Esophagus muscularis mucosa (tissue), 4 donors: ENCODE measurements around the gene TLR10. TPM values are rescaled to one million over a fixed set of nuclear protein-coding genes. Genes with fewer than 3 reads are reported as not detected.

Source experiments
- DNase-seq: peaks from one replicate; pipeline ENCODE4 v3.0.0-alpha.2; 2017; ENCODE audit errors: extremely low spot score
- H3K27ac ChIP-seq, 4 donors: fragments of 200-600 bp; sonication (generic); replicated peaks in 1 of 4; 1 replicate in 3 of 4; 2 replicates in 1 of 4; pipeline ENCODE4 v1.5.1; 2016 to 2019; ENCODE audit warnings: mild to moderate bottlenecking in 1 of 4
- H3K27me3 ChIP-seq, 4 donors: fragments of 200-600 bp; sonication (generic); one replicate each; pipeline versions ENCODE4 v1.5.1 to v1.6.0; 2016 to 2019
- H3K36me3 ChIP-seq, 4 donors: fragments of 200-600 bp; sonication (generic); one replicate each; pipeline ENCODE4 v1.5.1; 2016 to 2019
- H3K4me1 ChIP-seq, 4 donors: fragments of 200-600 bp; sonication (generic); one replicate each; pipeline ENCODE4 v1.5.1; 2016 to 2019
- H3K4me3 ChIP-seq, 4 donors: fragments of 200-600 bp; sonication (generic); 1 replicate in 2 of 4; 2 replicates in 2 of 4; pipeline ENCODE4 v1.5.1; 2016 to 2019; ENCODE audit warnings: mild to moderate bottlenecking in 4 of 4, moderate library complexity in 1 of 4
- H3K9me3 ChIP-seq, 4 donors: fragments of 200-600 bp; sonication (generic); 1 replicate in 3 of 4; 2 replicates in 1 of 4; pipeline ENCODE4 v1.5.1; 2016 to 2019
- EP300 ChIP-seq: sonication (generic); formaldehyde crosslinking; IDR thresholded peaks from one replicate; pipeline ENCODE4 v1.6.1; 2017; ENCODE audit warnings: antibody characterized with exemption
- POLR2A ChIP-seq: fragments of 450-650 bp; IDR thresholded peaks from one replicate; pipeline ENCODE4 v1.6.1; 2017; ENCODE audit warnings: antibody characterized with exemption, moderate library complexity, mild to moderate bottlenecking, low read depth
- POLR2AphosphoS5 ChIP-seq, 2 donors: sonication (generic); formaldehyde crosslinking; IDR thresholded peaks; one replicate each; pipeline ENCODE4 v1.6.1; 2017; ENCODE audit warnings: antibody characterized with exemption in 2 of 2
- WGBS: methylation state at CpG from one replicate; pipeline ENCODE4 v1.1.5; 2018; 5-methylcytosine and 5-hydroxymethylcytosine counted together
- intact Hi-C: fragments of 100-400 bp; cut with DNase I; formaldehyde crosslinking; loops from one replicate; pipeline ENCODE4 v1.15.1; 2023
- total RNA-seq, 4 donors: library from RNA; depleted of rRNA; stranded (reverse); fragments of >200 nt; gene quantifications; one replicate each; pipeline versions ENCODE4 v1.1.0 to v1.2.1, GENCODE V29; 2016
- TF ChIP-seq, protein P1 (sequence below), 3 experiments: fragments of 200-600 bp in 2 of 3; fragments of 450-650 bp in 1 of 3; sonication (generic) in 2 of 3; IDR thresholded peaks; one replicate each; pipeline ENCODE4 v1.5.1; 2017 to 2019; ENCODE audit warnings: antibody characterized with exemption in 3 of 3, mild to moderate bottlenecking in 2 of 3, moderate library complexity in 1 of 3

The TLR10 gene
- total RNA-seq, 4 donors from 2014 or later = 0.17 TPM; not detected in 3

DNA sequence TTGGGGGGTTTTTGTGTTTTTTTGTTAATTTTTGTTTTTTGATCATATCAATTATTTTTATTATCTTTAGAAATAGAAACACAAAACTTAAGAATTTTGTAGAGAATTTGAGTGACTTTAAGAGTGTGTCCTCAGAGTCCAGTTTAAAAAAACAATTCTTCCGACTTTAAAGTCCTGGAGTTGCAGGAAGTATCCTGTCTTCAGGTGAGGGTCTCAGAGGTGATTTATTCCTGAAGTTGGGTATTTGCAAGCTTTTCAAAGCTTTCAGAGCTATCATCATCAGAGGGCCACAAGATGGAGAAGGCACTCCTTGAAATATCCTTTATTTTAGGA, 23.0 kb downstream of the TLR10 start:
- Histone ChIP-seq H3K36me3 (no peaks in the 10 kb centered on the region), H3K27ac (no peak overlapping the region)
- TF ChIP-seq, protein P1, sequence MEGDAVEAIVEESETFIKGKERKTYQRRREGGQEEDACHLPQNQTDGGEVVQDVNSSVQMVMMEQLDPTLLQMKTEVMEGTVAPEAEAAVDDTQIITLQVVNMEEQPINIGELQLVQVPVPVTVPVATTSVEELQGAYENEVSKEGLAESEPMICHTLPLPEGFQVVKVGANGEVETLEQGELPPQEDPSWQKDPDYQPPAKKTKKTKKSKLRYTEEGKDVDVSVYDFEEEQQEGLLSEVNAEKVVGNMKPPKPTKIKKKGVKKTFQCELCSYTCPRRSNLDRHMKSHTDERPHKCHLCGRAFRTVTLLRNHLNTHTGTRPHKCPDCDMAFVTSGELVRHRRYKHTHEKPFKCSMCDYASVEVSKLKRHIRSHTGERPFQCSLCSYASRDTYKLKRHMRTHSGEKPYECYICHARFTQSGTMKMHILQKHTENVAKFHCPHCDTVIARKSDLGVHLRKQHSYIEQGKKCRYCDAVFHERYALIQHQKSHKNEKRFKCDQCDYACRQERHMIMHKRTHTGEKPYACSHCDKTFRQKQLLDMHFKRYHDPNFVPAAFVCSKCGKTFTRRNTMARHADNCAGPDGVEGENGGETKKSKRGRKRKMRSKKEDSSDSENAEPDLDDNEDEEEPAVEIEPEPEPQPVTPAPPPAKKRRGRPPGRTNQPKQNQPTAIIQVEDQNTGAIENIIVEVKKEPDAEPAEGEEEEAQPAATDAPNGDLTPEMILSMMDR (IDR thresholded peaks at IDR 0.05) = no peak
- TF ChIP-seq POLR2AphosphoS5 (IDR thresholded peaks at IDR 0.05) (no peak), POLR2A (no peak), EP300 (no peak)

GRCh38 chr4:38759113-38759789, 23.5 kb downstream of the TLR10 start:
- Histone ChIP-seq H3K36me3 (no peaks in the 10 kb centered on the region), H3K27ac (no peak overlapping the region), H3K4me3 (no peak overlapping the region), H3K9me3 (no peaks in the 10 kb centered on the region), H3K4me1 (peaks cover 0 to 6% (median 4%) of the 10 kb centered on the region in 4 donors), H3K27me3 (no peaks in the 10 kb centered on the region)
- 10% methylated on average over 8 of the region's 8 CpGs for WGBS
- TF ChIP-seq POLR2A (no peak), POLR2AphosphoS5 (IDR thresholded peaks at IDR 0.05) (no peak), EP300 (no peak)
- TF ChIP-seq, protein P1 (IDR thresholded peaks at IDR 0.05) = peak; percentile 65 to 75 (median 72)
- intact Hi-C loops = loop anchor here (1.0 kb wide), 1 partner anchor 24 kb away; no protein-coding TSS in a partner anchor
- no peak for DNase-seq

More for the DNA sequence above, 23.0 kb downstream of the TLR10 start:
- Histone ChIP-seq H3K4me3 (no peak overlapping the region), H3K9me3 (no peaks in the 10 kb centered on the region), H3K4me1 (peaks cover 0 to 6% (median 4%) of the 10 kb centered on the region in 4 donors), H3K27me3 (no peaks in the 10 kb centered on the region)
- intact Hi-C loops = loop anchor here (1.0 to 5.0 kb wide), 2 partner anchors 24 to 103 kb away; no protein-coding TSS in a partner anchor
- WGBS = 90% methylated on average over 1 of the region's 1 CpG
- DNase-seq = no peak

DNA sequence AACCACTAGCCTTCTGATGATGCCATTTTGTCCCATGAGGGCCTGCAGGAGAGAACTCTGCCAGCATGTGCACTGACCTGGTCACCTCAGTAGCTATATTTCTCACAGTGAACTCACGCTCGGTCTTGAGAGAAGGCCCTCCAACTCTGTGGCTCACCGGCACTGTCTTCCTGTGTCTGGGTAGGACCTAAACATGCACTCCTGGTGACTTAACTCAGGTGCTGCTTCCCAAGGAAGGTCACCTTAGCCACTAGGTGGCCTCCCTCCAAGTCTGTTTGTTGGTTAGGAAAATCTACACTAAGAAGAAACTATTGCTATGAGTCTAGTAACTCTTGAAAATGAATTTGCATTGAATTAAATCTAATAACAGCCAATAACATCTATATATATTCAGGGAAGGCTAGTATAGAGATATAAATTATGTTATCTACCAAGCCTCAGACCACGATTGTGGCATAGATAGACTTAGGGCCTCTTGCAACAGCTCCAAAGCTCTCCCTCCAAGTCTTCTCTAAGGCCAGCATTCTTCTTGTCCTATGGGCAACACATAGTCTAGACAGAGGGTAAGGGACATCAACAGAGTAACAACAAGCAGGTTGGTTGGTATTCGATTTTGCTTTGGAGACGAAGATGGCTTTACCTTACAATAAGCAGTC, 24.7 kb downstream of the TLR10 start:
- no peaks in the 10 kb centered on the region for H3K36me3 ChIP-seq
- intact Hi-C loops = no loop called here

GRCh38 chr4:38752941-38753806, 29.6 kb downstream of the TLR10 start:
- TF ChIP-seq POLR2A (no peak), POLR2AphosphoS5 (IDR thresholded peaks at IDR 0.05) (peak; percentile 40 to 69)
- TF ChIP-seq, protein P1 (IDR thresholded peaks at IDR 0.05) = no peak
- Histone ChIP-seq H3K27me3 (no peaks in the 10 kb centered on the region), H3K4me3 (peak overlapping the region in 3 of 4 donors; percentile 11 to 20 (median 13)), H3K36me3 (no peaks in the 10 kb centered on the region), H3K9me3 (no peaks in the 10 kb centered on the region), H3K27ac (peak overlapping the region; percentile 70 to 83 (median 77)), H3K4me1 (peaks cover 7 to 25% (median 23%) of the 10 kb centered on the region in 4 donors)
- DNase-seq = peak; percentile 93
- intact Hi-C loops = no loop called here
- WGBS = 38% methylated on average over 18 of the region's 19 CpGs

More for the DNA sequence above, 24.7 kb downstream of the TLR10 start:
- H3K4me3 ChIP-seq = no peak overlapping the region
- H3K27ac ChIP-seq = no peak overlapping the region
- DNase-seq = no peak
- H3K4me1 ChIP-seq = peaks cover 0 to 12% (median 10%) of the 10 kb centered on the region in 4 donors
- 80% methylated on average over 6 of the region's 6 CpGs for WGBS
- TF ChIP-seq EP300 = no peak
- no peak for TF ChIP-seq POLR2A
- TF ChIP-seq, protein P1 (IDR thresholded peaks at IDR 0.05) = no peak
- H3K9me3 ChIP-seq = no peaks in the 10 kb centered on the region
- H3K27me3 ChIP-seq = no peaks in the 10 kb centered on the region
